Measurements from ENCODE around the gene NLGN4X.

DNA sequence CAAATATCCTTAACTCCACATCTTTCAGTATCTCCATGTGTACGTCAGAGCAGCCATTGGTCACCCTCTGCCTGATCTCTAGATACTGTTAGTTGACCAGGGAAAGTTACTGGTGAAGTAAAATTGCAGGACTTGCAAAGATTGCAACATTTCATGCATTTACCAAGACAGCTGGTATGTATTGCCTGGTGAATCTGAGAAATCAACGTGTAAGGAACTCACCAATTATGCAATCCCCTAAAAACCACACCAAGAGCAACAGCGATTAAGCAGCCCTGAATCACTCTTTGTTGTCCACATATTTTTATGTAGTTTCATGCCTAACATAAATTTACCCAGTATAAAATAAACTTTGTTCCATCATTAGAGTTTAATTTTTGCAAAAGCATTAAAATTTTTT, 271.2 kb downstream of the NLGN4X start:
- TF ChIP-seq, protein P1, sequence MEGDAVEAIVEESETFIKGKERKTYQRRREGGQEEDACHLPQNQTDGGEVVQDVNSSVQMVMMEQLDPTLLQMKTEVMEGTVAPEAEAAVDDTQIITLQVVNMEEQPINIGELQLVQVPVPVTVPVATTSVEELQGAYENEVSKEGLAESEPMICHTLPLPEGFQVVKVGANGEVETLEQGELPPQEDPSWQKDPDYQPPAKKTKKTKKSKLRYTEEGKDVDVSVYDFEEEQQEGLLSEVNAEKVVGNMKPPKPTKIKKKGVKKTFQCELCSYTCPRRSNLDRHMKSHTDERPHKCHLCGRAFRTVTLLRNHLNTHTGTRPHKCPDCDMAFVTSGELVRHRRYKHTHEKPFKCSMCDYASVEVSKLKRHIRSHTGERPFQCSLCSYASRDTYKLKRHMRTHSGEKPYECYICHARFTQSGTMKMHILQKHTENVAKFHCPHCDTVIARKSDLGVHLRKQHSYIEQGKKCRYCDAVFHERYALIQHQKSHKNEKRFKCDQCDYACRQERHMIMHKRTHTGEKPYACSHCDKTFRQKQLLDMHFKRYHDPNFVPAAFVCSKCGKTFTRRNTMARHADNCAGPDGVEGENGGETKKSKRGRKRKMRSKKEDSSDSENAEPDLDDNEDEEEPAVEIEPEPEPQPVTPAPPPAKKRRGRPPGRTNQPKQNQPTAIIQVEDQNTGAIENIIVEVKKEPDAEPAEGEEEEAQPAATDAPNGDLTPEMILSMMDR (IDR thresholded peaks at IDR 0.05) = no peak
- TF ChIP-seq POLR2A (IDR thresholded peaks at IDR 0.05) = no peak
